Stimulated activated CD8-positive, alpha-beta memory T cell treated with anti-CD3 and anti-CD28 coated beads, Interleukin-12 subunit alpha, Interleukin-12 subunit beta, amount 100 ng/mL, for 1 hour (primary cell): ENCODE data around the gene NOD2.

Experiments
- DNase-seq: peaks from one replicate; pipeline ENCODE4 v3.0.0-alpha.2; 2020; ENCODE audit warnings: low read depth

Gene NOD2

DNA sequence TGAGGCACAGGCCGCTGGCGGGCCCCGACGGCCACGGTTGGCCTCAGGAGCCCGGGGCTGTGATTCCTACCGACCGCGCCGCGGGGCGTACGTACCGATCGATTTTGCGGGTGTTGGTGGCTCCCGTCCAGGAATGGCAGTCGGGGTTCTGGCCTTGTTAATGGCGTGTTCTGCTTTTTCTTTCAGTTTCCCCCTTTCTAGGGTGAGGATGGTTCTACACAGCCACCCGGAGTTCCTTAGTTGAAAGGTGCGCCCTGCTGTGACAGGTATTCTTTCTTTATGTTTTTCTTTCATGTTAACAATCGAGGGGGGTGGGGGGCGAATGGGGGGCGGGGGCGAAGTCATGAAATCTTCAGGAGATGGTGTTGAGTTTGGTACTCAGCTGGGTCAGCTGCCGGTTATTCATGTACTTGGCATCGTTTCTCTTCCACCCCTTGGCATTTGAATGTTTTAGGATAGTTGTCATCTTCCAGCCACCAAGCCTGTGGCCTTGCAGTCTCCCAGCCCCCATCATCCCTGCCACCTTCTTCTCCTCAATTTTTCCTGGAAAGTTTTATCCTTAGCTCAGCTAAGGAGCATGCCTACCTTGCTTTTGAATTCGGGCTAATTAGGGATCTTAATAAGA lies 49.3 kb downstream of the NOD2 start:
- no peak for DNase-seq

- DNase-seq: no peak
These were observed 50.3 kb downstream of the NOD2 start for GRCh38 chr16:50743581-50744225.

- no peak for DNase-seq
These were observed 51.5 kb downstream of the NOD2 start for GRCh38 chr16:50744881-50745280.

- DNase-seq: no peak
These were observed 52.5 kb downstream of the NOD2 start for GRCh38 chr16:50745940-50746339.

DNA sequence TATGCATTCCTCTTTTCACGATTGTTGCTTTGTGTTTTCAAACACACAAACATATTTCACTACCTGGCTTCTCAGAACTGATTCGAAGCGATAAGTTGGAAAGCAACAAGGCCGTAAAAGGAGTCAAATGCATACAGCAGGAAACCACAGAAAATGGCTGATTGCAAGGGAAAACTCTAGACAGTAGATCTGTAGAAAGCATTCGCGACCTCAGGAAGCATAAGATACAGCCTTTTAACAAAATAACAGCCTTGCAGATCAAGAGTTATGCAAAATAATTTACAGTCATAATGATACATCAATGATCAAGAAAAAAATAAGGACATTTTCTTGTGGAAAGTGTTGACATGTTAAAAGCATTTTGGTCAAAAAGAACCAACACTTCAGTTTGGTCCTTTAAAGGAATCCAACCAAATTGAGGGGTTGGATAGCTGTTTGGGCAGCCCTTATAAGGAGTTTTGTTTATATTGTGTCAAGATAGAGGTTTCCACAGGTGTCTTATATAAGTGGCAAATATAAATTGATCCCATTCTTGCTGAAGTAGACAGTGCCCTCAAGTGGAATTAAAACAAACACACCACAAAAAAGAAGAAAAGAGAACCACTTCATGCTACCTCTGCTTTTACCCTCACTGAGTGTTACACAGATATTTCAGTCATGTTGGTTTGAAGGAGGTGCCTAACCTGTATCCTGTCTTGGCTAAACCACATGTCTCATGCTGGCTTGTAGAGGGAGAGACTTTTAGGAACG lies 54.0 kb downstream of the NOD2 start:
- no peak for DNase-seq

DNA sequence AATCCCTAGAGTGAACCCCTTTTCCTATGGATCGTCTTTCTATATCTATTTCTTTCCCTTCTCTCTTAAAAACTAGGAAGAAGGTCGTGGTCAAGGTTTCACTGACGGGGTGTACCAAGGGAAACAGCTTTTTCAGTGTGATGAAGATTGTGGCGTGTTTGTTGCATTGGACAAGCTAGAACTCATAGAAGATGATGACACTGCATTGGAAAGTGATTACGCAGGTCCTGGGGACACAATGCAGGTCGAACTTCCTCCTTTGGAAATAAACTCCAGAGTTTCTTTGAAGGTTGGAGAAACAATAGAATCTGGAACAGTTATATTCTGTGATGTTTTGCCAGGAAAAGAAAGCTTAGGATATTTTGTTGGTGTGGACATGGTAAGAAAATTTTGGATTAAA lies 58.1 kb downstream of the NOD2 start:
- DNase-seq: no peak

DNA sequence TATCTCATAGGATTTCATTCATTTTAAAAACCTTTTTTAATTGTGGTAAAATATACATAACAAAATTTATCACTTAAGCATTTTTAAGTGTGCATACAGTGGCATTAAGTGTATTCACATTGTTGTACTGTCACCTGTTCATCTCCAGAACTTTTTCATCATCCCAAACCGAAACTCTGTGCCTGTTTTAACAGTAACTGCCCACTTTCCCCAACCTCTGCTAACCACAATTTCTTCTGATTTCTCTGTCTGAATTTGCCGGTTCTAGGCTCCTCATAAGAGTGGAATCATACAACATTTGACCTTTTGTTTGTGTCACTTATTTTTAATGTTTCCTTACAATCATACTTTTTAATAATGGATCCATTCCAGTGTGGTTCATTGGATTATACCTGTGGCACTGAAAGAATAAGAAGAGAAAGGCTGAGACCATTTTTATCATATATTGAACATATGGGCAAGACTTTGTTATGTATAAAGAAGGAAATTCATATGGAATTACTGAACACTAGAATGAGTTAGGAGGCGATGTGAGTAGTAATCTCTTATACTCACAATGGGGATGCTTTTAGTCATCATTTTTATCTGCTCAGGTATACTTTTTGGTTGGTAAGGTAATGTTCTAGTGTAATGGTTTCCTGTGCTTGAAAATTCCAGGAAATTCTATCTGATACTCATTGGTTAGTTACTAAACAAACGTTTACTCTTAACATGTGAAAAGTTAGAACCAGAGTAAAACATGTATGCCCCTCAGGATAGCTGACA lies 59.2 kb downstream of the NOD2 start:
- DNase-seq: no peak

DNA sequence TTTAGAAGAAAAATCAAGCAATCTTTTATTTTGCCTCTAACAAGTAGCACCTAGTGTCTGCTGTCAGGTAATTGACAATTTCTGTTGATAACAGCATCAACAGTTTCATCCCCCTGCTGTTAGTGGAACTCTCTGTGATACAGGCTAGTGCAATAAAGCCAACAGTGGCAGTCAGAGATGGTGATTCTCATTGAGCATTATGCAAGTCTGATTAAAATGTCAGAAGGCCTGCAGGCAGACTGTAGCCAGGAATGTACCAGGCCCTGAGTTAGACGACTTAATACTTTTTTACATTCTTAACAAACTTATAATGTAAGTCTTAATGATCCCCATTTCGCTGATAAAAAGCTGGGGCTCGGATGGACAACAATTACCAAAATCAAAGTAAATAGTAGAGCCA lies 63.1 kb downstream of the NOD2 start:
- no peak for DNase-seq

DNA sequence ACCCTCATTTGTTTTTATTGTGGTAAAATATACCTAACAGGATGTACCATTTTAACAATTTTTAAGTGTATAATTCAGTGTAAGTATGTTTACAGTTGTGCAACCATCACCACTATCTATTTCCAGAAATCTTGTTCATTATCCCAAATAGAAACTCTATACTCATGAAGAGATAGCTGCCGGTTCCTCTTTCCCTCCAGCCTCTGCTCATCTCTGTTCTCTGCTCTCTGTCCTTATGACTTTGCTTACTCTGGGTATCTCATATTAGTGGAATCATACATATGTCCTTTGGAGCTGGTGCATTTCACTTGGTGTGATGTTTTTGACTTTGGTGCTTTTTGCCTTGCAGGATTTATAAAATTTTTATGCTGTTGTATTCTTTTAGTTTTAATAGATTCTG lies 67.9 kb downstream of the NOD2 start:
- DNase-seq: no peak

DNA sequence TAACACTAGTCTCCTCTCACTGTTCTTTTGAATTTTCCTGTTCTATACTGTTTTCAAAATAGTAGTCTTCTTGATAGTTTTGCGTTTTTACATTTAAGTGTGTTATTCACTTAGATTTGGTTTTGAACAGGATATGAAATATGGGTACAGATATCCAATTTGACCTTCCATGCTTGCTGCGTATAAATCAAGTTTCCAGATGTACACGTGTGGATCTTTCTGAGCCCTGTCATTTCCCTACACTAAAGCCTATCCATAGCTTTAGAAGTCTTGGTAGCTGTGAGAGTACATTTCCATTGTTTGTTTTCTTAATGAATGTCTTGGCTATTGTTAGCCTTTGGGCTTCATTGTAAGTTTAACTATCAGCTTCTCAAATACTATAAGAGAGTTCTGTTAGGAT lies 68.8 kb downstream of the NOD2 start:
- no peak for DNase-seq

DNA sequence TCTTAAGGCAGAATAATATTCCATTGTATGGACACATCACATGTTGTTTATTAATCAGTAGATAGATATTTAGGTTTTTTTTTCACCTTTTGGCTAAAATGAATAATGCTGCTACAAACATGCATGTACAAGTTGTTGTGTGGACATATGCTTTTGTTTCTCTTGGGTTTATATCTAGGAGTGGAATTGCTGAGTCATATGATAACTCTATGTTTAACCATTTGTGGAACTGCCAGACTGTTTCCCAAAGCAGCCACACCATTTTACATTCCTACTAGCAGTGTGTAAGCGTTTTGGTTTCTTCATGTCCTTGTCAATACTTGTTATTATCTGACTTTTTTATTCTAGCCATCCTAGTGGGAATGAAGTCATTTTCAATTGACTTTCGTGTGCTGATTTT lies 69.8 kb downstream of the NOD2 start:
- DNase-seq: no peak

DNA sequence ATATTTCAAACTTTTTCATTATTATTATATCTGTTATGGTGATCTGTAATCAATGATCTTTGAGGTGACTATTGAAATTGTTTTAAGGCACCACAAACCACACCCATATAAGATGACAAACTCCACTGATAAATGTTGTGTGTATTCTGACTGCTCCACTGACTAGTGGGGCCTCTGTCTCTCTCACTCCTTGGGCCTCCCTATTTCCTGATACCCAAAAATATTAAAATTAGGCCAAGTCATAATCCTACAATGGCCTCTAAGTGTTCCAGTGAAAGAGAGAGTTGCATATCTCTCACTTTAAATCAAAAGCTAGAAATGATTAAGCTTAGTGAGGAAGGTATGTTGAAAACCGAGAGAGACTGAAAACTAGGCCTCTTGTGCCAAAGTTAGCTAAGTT lies 71.9 kb downstream of the NOD2 start:
- no peak for DNase-seq

DNA sequence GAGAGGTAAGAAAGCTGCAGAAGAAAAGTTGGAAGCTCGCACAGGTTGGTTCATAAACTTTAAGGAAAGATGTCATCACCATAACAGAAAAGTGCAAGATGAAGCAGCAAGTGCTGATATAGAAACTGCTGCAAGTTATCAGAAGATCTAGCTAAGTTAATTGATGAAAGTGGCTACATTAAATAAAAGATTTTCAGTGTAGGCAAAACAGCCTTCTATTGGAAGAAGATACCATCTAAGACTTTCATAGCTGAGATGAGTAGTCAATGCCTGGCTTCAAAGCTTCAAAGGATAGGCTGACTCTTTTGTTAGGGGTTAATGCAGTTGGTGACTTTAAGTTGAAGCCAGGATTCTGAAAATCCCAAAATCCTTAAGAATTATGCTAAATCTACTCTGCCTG lies 72.5 kb downstream of the NOD2 start:
- no peak for DNase-seq

- DNase-seq: no peak
These were observed 73.8 kb downstream of the NOD2 start for GRCh38 chr16:50767197-50767596.

GRCh38 chr16:50771366-50771765 lies 78.0 kb downstream of the NOD2 start:
- DNase-seq: no peak

DNA sequence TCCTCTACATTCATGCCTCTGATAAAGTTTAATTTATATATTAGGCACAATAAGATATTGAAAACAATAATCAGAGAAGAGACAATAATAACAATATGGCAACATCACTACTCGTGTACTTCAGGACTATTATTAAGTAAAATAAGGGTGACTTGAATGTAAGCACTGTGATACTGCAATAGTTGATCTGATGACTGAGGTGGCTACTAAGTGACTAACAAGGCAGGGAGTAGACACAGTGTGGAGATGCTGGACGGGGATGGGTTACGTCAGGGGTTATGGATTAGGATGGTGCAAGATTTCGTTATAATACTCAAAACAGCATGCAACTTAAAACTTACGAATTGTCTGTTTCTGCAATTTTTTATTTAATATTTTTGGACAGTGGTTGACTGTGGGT lies 81.0 kb downstream of the NOD2 start:
- DNase-seq: no peak

DNA sequence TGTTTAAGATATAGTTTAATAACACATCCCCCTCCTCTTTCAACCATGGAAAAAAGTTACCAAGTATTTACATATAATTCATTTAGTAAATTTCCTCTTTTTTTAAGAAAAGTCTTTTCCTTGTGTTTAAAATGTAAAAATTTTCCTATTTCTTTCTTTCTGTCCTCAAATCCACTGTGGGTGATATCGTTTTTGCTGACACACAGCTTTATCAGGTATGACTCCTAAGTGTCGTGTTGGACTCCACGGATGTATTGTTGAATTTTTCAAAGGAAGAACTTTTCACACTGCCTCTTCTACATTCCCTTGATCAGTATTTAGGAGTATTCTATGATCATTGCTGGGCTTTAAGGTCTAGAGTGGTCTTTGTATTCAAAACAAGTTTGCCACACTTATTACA lies 81.6 kb downstream of the NOD2 start:
- DNase-seq: no peak

DNA sequence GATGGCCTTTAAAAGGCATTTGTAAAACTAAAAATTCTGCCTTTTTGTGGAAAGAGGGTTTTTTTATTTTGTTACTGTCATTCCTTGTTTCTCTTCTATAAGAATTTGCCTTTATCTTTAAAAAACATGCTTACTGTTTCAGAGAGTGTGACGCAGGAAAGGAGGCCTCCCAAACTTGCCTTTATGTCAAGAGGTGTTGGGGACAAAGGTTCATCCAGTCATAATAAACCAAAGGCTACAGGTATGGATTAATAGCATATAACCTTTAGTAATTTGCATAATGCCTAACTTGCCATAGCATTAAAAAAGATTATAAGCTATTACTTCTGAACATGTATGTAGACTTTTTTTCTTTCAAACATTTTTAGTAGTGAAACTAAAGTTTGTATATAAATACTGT lies 82.6 kb downstream of the NOD2 start:
- no peak for DNase-seq

DNA sequence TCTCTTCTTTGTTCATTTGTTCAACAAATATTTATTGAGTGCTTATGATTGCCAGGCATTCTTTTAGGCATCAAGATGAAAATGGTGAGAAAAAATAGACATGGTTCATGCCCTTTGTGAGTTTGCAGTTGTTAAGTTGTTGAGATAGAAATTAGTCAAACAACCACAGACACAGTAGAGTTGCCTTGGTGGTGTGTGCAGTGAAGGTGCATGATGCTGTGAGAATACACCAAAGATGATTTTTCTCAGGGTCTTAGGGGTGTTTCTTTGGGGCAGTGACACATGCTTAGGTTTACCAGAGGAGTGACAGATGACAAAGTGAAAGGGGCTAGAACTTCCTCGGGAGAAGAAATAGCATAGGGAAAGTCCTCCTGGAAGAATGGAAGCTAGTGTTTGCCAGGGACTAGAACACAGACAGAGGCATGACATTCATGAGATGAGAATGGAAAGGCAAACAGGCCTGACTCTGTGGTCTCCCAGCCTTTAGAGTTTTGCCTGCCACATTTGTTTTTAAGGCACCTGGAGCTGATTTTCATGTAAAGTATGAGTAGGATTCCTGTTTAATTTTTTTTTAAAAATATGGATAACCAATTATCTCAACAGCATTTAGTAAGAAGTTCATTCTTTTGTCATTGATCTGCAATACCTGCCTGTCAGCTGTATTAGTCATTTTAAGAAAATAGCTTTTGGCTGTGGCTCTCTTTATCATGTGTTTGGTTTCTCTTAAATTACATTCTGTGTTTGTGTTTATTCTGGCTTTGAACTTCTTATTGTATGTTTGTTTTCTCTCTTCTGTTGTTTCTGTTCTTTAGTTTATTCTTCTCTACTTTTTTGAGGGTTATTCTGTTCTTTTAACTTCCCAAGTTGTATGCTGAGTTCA lies 85.1 kb downstream of the NOD2 start:
- no peak for DNase-seq

- no peak for DNase-seq
These were observed 87.6 kb downstream of the NOD2 start for GRCh38 chr16:50781043-50781442.

GRCh38 chr16:50781518-50781917 lies 88.1 kb downstream of the NOD2 start:
- no peak for DNase-seq
